Spleen (tissue), 11 donors: ENCODE results near the gene LCMT2. TPM values are rescaled to one million over a fixed set of nuclear protein-coding genes. Genes with fewer than 3 reads are reported as not detected.
A peak's percentile ranks its signal among the peaks of the same experiment; 100 is the strongest.

Experiments used
- DNase-seq: peaks from one replicate; pipeline ENCODE4 v3.0.0-alpha.2; 2020
- H3K27ac ChIP-seq, 8 donors: fragments of 200-600 bp; sonication (generic) in 7 of 8; 1 replicate in 4 of 8; 2 replicates in 4 of 8; pipeline versions ENCODE4 v1.5.0 to v1.8.0; 2016 to 2021; ENCODE audit warnings: inconsistent platforms in 4 of 8, mild to moderate bottlenecking in 4 of 8, moderate library complexity in 1 of 8
- H3K27me3 ChIP-seq, 7 donors: fragments of 200-600 bp; sonication (generic) in 6 of 7; replicated peaks in 1 of 7; 1 replicate in 4 of 7; 2 replicates in 3 of 7; pipeline versions ENCODE4 v1.5.0 to v1.8.0; 2016 to 2021; ENCODE audit warnings: inconsistent platforms in 3 of 7, mild to moderate bottlenecking in 1 of 7
- H3K36me3 ChIP-seq, 6 donors: fragments of 200-600 bp; sonication (generic) in 5 of 6; 1 replicate in 4 of 6; 2 replicates in 2 of 6; pipeline versions ENCODE4 v1.5.0 to v1.8.0; 2016 to 2021; ENCODE audit warnings: inconsistent platforms in 2 of 6
- H3K4me1 ChIP-seq, 6 donors: fragments of 200-600 bp; sonication (generic) in 5 of 6; 1 replicate in 3 of 6; 2 replicates in 3 of 6; pipeline versions ENCODE4 v1.5.0 to v1.8.0; 2016 to 2021; ENCODE audit warnings: inconsistent platforms in 3 of 6
- H3K4me3 ChIP-seq, 8 donors: fragments of 200-600 bp; sonication (generic) in 7 of 8; 1 replicate in 4 of 8; 2 replicates in 4 of 8; pipeline versions ENCODE4 v1.5.0 to v1.8.0; 2016 to 2021; ENCODE audit warnings: inconsistent platforms in 4 of 8, mild to moderate bottlenecking in 4 of 8, moderate library complexity in 2 of 8
- H3K9me3 ChIP-seq, 8 donors: fragments of 200-600 bp; sonication (generic) in 7 of 8; 1 replicate in 4 of 8; 2 replicates in 4 of 8; pipeline versions ENCODE4 v1.5.0 to v1.8.0; 2016 to 2021; ENCODE audit warnings: inconsistent platforms in 4 of 8
- POLR2A ChIP-seq, 3 donors: fragments of 450-650 bp; IDR thresholded peaks; one replicate each; pipeline ENCODE4 v1.5.1; 2017; ENCODE audit warnings: antibody characterized with exemption in 3 of 3, mild to moderate bottlenecking in 1 of 3
- POLR2AphosphoS5 ChIP-seq, 3 donors: sonication (generic); formaldehyde crosslinking; IDR thresholded peaks; one replicate each; pipeline ENCODE4 v1.5.1; 2017; ENCODE audit warnings: antibody characterized with exemption in 3 of 3
- WGBS, 5 donors: extraction: QIAGEN DNeasy Blood & Tissue Kit in 3 of 5; methylation state at CpG; one replicate each; pipeline versions ENCODE4 v1.1.5 to v1.1.7; 2013 to 2018; 5-methylcytosine and 5-hydroxymethylcytosine counted together
- intact Hi-C: fragments of 100-400 bp; cut with DNase I; formaldehyde crosslinking; loops from one replicate; pipeline ENCODE4 v1.15.0; 2023; ENCODE audit warnings: low total_unique reads
- polyA plus RNA-seq, 3 donors: library from polyadenylated mRNA; stranded (reverse); fragments of 200-250 nt; gene quantifications; one replicate each; pipeline ENCODE4 v1.2.1, GENCODE V29; 2013
- total RNA-seq, 7 donors: library from RNA; depleted of rRNA in 3 of 7; stranded (reverse); fragments of >200 nt in 3 of 7; fragmentation: NEBNext Ultra II Directional in 4 of 7; extraction: Animal tissue kit (Norgen Biotek cat#: 25700) in 4 of 7; gene quantifications; one replicate each; pipeline versions ENCODE4 v1.1.0 to v1.2.1, GENCODE V29; 2016 to 2021
- TF ChIP-seq, protein P1 (sequence below), 11 experiments: fragments of 200-600 bp in 7 of 11; fragments of 450-650 bp in 4 of 11; sonication (generic) in 4 of 11; IDR thresholded peaks in 8 of 11; conservative IDR thresholded peaks in 3 of 11; 1 replicate in 7 of 11; 2 replicates in 4 of 11; pipeline versions ENCODE4 v1.4.0 to v1.8.0; 2016 to 2021; ENCODE audit warnings: antibody characterized with exemption in 11 of 11, inconsistent platforms in 4 of 11, mild to moderate bottlenecking in 1 of 11
- donor health status: healthy with polysubstance abuse.
- donor health status: DM: no; HTN: no; CAD: no; lungs with moderate emphysema.
- donor health status: DM: no; HTN: no; CAD: no.
- donor health status: Bipolar disorder and iron deficiency.
- donor health status: healthy.
- donor health status: DM: no; HTN: no; CAD: no.
- donor health status: DM: yes; HTN: yes; CAD: no.

The LCMT2 gene
- total and polyA plus RNA-seq, 10 donors = 4.3 to 9.2 (median 7.3) TPM

DNA sequence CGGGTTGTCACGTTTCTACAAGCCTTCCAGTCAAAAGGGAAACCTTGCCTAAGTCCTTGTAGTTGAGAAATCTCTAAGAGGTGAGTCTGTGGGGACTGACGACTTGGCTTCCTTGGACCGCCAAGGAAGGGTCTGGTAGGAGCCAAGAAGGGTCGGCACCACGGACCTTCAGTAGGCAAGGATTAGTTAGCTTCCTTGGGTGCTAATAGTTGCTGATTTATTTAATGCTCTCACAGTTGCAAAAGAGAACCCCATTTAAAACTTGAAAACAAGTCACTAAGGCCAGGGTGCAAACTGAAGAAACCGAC is 361 bp upstream of the LCMT2 start:
- peak overlapping the region; percentile 73 to 96 (median 85) for H3K4me3 ChIP-seq
- H3K36me3 ChIP-seq = peaks cover 0 to 25% (median 2%) of the 10 kb centered on the region in 6 donors
- no peaks in the 10 kb centered on the region for H3K9me3 ChIP-seq
- intact Hi-C loops = no loop called here
- TF ChIP-seq, protein P1, sequence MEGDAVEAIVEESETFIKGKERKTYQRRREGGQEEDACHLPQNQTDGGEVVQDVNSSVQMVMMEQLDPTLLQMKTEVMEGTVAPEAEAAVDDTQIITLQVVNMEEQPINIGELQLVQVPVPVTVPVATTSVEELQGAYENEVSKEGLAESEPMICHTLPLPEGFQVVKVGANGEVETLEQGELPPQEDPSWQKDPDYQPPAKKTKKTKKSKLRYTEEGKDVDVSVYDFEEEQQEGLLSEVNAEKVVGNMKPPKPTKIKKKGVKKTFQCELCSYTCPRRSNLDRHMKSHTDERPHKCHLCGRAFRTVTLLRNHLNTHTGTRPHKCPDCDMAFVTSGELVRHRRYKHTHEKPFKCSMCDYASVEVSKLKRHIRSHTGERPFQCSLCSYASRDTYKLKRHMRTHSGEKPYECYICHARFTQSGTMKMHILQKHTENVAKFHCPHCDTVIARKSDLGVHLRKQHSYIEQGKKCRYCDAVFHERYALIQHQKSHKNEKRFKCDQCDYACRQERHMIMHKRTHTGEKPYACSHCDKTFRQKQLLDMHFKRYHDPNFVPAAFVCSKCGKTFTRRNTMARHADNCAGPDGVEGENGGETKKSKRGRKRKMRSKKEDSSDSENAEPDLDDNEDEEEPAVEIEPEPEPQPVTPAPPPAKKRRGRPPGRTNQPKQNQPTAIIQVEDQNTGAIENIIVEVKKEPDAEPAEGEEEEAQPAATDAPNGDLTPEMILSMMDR (IDR thresholded peaks at IDR 0.05 in 8 of 11, conservative IDR thresholded peaks at IDR 0.05 in 3 of 11) = no peak
- TF ChIP-seq POLR2AphosphoS5 (IDR thresholded peaks at IDR 0.05) (no peak), POLR2A (IDR thresholded peaks at IDR 0.05) (no peak)
- peaks cover 12 to 30% (median 27%) of the 10 kb centered on the region in 6 donors for H3K4me1 ChIP-seq
- peak overlapping the region; percentile 89 to 98 (median 95) for H3K27ac ChIP-seq
- no peak for DNase-seq
- no peaks in the 10 kb centered on the region for H3K27me3 ChIP-seq
- 2 to 9% (median 5%) methylated on average over 6 to 7 of the region's 7 CpGs for WGBS, 5 donors

DNA sequence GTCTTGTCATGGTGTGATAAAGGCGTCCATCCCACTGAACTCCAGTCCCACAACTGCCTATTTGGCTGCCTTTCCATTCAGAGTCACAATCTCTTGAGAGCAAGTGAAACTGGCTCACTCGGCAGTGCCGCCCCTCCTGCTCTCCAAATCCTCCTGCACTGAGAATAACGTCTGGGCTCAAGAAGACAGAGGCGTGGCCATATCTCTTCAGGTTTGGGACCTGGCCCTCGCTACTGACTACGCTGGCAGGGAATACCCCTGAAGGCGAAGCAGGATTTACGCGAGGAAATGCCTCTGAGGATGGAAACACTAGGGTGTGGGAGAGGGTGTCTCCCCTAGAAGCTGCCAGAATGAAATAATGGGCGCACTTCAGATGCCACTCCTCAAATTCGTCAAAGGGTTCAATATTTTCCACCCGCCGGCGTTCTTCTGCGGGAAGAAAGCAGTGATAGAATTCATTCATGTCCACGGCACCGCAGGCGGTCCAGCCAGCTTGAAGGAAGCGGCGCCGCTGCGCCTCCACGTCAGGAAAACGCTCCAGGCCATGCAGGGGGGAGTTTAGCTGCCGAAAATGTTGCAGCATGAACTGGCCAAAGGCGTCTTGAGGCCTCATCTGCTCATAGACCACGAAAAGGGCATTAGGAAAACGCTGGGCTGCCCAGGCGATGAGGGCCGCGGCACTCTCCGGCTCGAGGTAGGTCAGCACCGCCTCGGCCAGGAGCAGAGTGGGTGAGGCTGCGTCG is 985 bp downstream of the LCMT2 start:
- DNase-seq = peak; percentile 83
- H3K9me3 ChIP-seq = no peaks in the 10 kb centered on the region

DNA sequence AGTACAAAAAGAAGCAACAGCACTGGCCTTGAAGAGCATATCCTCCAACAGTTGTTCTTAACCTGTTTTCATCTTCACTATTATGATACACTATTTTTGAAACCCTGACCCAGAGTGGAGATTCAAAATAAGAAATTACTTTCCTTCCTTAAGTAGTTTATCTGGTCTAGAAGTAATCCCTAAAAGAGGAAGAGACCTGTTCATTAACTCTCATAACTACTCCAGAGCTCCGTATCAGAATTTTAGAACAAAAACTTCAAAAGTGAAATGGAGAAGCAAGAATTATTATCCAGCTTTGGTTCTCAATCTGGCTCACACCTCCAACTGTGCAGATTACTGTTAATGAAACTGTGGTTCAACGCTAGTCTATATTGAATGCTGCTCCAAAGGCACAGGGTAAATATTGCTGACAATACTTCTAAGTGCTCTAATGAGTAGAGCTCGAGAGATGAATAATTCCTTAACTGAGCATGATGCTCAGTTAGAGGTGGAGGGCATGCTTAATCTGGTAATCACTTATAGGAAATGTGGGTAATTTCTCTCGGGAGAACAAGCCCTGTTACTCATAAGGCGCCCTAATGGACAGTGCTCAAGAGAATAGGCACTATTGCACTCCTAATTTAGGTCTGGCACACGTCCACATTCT is 5.2 kb downstream of the LCMT2 start:
- intact Hi-C loops = no loop called here
- no peak overlapping the region for H3K27ac ChIP-seq
- H3K4me1 ChIP-seq = peaks cover 12 to 22% (median 19%) of the 10 kb centered on the region in 6 donors
- H3K9me3 ChIP-seq = no peaks in the 10 kb centered on the region
- TF ChIP-seq POLR2A (IDR thresholded peaks at IDR 0.05) (no peak), POLR2AphosphoS5 (IDR thresholded peaks at IDR 0.05) (no peak)
- TF ChIP-seq, protein P1 (IDR thresholded peaks at IDR 0.05 in 8 of 11, conservative IDR thresholded peaks at IDR 0.05 in 3 of 11) = no peak
- WGBS, 5 donors = 62 to 74% (median 65%) methylated on average over 6 of the region's 6 CpGs
- peaks cover 0 to 5% (median 0%) of the 10 kb centered on the region in 7 donors for H3K27me3 ChIP-seq
- H3K4me3 ChIP-seq = no peak overlapping the region
- peaks cover 0 to 9% (median 0%) of the 10 kb centered on the region in 6 donors for H3K36me3 ChIP-seq
- no peak for DNase-seq

More for the DNA sequence above, 985 bp downstream of the LCMT2 start:
- Histone ChIP-seq H3K27me3 (no peaks in the 10 kb centered on the region), H3K36me3 (peaks cover 0 to 14% (median 2%) of the 10 kb centered on the region in 6 donors), H3K4me3 (peak overlapping the region; percentile 73 to 96 (median 85)), H3K4me1 (peaks cover 12 to 30% (median 27%) of the 10 kb centered on the region in 6 donors), H3K27ac (peak overlapping the region; percentile 89 to 98 (median 95))
- intact Hi-C loops = no loop called here
- TF ChIP-seq POLR2AphosphoS5 (IDR thresholded peaks at IDR 0.05) = no peak
- TF ChIP-seq, protein P1 (IDR thresholded peaks at IDR 0.05 in 8 of 11, conservative IDR thresholded peaks at IDR 0.05 in 3 of 11) = no peak
- no peak for TF ChIP-seq POLR2A (IDR thresholded peaks at IDR 0.05)
- 22 to 57% (median 31%) methylated on average over 26 to 38 of the region's 38 CpGs for WGBS, 5 donors
